Ishikawa (cell line): Measurements from ENCODE around the gene GABRD.

Experiments
- CEBPB ChIP-seq: IDR thresholded peaks from 2 replicates; pipeline ENCODE4 v1.6.1; 2012
- CREB1 ChIP-seq: IDR thresholded peaks from 2 replicates; pipeline ENCODE4 v1.6.1; 2012; ENCODE audit warnings: low read depth
- EGR1 ChIP-seq: IDR thresholded peaks from 2 replicates; pipeline ENCODE4 v1.6.1; 2012
- EP300 ChIP-seq: IDR thresholded peaks from 2 replicates; pipeline ENCODE4 v1.6.1; 2012; ENCODE audit warnings: borderline replicate concordance
- FOXM1 ChIP-seq: IDR thresholded peaks from 2 replicates; pipeline ENCODE4 v1.6.1; 2012; ENCODE audit warnings: low read depth, borderline replicate concordance
- NFIC ChIP-seq: IDR thresholded peaks from 2 replicates; pipeline ENCODE4 v1.6.1; 2012
- RAD21 ChIP-seq: IDR thresholded peaks from 2 replicates; pipeline ENCODE4 v1.6.1; 2012; ENCODE audit warnings: low read depth
- TAF1 ChIP-seq: IDR thresholded peaks from 2 replicates; pipeline ENCODE4 v1.6.1; 2012; ENCODE audit warnings: low read depth, mild to moderate bottlenecking
- TCF12 ChIP-seq: IDR thresholded peaks from 2 replicates; pipeline ENCODE4 v1.6.1; 2012; ENCODE audit warnings: low read depth
- TEAD4 ChIP-seq: IDR thresholded peaks from 2 replicates; pipeline ENCODE4 v1.6.1; 2012
- USF1 ChIP-seq: IDR thresholded peaks from 2 replicates; pipeline ENCODE4 v1.6.1; 2012
- YY1 ChIP-seq: IDR thresholded peaks from 2 replicates; pipeline ENCODE4 v1.6.1; 2012; ENCODE audit warnings: low read depth
- ZBTB7A ChIP-seq: IDR thresholded peaks from 2 replicates; pipeline ENCODE4 v1.6.1; 2012; ENCODE audit warnings: low read depth
- TF ChIP-seq, protein P1 (sequence below): IDR thresholded peaks from 2 replicates; pipeline ENCODE4 v1.6.1; 2012; ENCODE audit warnings: low read depth, mild to moderate bottlenecking
- TF ChIP-seq, protein P2 (sequence below): IDR thresholded peaks from 2 replicates; pipeline ENCODE4 v1.6.1; 2012

GABRD gene

GRCh38 chr1:2076826-2077225 is 57.7 kb downstream of the GABRD start:
- no peak for TF ChIP-seq TEAD4
- TF ChIP-seq EGR1: no peak
- TF ChIP-seq TCF12: no peak
- TF ChIP-seq CEBPB: no peak
- TF ChIP-seq NFIC: no peak
- no peak for TF ChIP-seq FOXM1
- no peak for TF ChIP-seq ZBTB7A
- TF ChIP-seq YY1: no peak
- TF ChIP-seq CREB1: no peak
- no peak for TF ChIP-seq USF1
- TF ChIP-seq, protein P1, sequence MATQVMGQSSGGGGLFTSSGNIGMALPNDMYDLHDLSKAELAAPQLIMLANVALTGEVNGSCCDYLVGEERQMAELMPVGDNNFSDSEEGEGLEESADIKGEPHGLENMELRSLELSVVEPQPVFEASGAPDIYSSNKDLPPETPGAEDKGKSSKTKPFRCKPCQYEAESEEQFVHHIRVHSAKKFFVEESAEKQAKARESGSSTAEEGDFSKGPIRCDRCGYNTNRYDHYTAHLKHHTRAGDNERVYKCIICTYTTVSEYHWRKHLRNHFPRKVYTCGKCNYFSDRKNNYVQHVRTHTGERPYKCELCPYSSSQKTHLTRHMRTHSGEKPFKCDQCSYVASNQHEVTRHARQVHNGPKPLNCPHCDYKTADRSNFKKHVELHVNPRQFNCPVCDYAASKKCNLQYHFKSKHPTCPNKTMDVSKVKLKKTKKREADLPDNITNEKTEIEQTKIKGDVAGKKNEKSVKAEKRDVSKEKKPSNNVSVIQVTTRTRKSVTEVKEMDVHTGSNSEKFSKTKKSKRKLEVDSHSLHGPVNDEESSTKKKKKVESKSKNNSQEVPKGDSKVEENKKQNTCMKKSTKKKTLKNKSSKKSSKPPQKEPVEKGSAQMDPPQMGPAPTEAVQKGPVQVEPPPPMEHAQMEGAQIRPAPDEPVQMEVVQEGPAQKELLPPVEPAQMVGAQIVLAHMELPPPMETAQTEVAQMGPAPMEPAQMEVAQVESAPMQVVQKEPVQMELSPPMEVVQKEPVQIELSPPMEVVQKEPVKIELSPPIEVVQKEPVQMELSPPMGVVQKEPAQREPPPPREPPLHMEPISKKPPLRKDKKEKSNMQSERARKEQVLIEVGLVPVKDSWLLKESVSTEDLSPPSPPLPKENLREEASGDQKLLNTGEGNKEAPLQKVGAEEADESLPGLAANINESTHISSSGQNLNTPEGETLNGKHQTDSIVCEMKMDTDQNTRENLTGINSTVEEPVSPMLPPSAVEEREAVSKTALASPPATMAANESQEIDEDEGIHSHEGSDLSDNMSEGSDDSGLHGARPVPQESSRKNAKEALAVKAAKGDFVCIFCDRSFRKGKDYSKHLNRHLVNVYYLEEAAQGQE: no peak

DNA sequence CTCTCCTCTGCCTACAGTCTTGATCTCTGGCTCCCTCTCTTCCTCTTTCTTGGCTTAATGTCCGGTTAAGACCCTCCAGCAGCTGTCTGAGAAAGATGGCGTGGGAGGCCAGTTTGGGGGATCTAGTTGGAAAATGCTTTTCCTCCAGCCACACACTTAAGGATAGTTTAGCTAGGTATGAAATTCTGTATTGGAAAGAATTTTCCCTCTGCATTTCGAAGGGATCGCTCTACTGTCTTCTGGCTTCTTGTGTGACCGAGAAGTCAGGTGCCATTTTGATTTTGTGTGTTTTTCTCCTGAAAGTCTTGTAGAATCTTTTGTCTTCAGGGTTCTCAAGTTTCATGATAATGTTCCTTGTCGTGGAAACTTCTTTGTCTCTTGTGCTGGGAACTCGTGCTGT is 59.0 kb downstream of the GABRD start:
- TF ChIP-seq ZBTB7A (no peak), TEAD4 (no peak), TAF1 (no peak), TCF12 (no peak), EP300 (no peak), YY1 (no peak), EGR1 (no peak), FOXM1 (no peak), RAD21 (no peak), NFIC (no peak), CEBPB (no peak), CREB1 (no peak)
- TF ChIP-seq, protein P2, sequence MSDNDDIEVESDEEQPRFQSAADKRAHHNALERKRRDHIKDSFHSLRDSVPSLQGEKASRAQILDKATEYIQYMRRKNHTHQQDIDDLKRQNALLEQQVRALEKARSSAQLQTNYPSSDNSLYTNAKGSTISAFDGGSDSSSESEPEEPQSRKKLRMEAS: no peak

- TF ChIP-seq RAD21 (no peak), TAF1 (no peak), FOXM1 (no peak), ZBTB7A (no peak), CREB1 (no peak), EP300 (no peak), USF1 (no peak), TEAD4 (no peak), CEBPB (no peak), EGR1 (no peak), YY1 (no peak), NFIC (no peak), TCF12 (no peak)
- TF ChIP-seq, protein P1: no peak
- TF ChIP-seq, protein P2: no peak
These were observed 60.4 kb downstream of the GABRD start for GRCh38 chr1:2079396-2080085.

- TF ChIP-seq ZBTB7A (no peak), FOXM1 (no peak), USF1 (no peak), CREB1 (no peak), TCF12 (no peak), TEAD4 (no peak), RAD21 (no peak), CEBPB (no peak), EGR1 (no peak), NFIC (no peak), YY1 (no peak), EP300 (no peak), TAF1 (no peak)
- TF ChIP-seq, protein P2: no peak
- TF ChIP-seq, protein P1: no peak
These were observed 61.0 kb downstream of the GABRD start for GRCh38 chr1:2080140-2080539.
